Stimulated activated CD8-positive, alpha-beta memory T cell treated with anti-CD3 and anti-CD28 coated beads, Interleukin-15, amount 100 ng/mL, for 24 hours (primary cell): ENCODE data around the gene DPYSL3.
"Not testable (repeated sequence)": the region's sequence is repeated elsewhere in the genome, so short reads cannot be mapped to it uniquely, and the experiment has no call there.

ENCODE experiments used
- DNase-seq: peaks from one replicate; pipeline ENCODE4 v3.0.0-alpha.2; 2020; ENCODE audit warnings: low read depth

Gene DPYSL3

DNA sequence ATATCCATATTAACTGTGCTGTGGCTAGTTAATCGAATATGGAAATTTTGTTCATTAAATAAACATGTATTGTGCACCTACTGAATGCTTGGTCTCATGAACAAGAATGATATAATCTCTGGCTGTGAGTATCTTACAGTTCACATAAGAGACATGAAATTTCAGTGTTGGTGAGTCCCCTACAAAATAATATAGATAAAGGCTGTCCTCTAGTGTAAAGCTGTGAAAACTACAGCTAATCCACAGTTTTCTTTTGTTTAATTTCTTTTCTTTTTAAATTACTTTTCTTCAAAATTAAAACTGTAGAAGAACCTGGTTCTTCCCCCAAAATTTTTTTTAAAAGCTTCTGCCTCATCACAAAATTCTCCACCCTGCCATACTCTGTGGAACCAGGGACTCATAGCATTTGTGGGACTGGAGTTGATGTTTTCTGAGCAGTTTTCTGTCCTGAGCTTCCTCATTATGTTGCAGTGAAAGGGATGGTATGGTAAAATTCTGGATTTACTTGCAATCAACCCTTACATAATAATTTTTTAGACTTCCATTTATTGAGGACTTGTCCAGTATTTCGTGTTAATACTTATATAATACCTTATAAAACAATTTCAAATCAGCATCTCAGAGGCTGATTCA, 140.0 kb downstream of the DPYSL3 start:
- no peak for DNase-seq

DNA sequence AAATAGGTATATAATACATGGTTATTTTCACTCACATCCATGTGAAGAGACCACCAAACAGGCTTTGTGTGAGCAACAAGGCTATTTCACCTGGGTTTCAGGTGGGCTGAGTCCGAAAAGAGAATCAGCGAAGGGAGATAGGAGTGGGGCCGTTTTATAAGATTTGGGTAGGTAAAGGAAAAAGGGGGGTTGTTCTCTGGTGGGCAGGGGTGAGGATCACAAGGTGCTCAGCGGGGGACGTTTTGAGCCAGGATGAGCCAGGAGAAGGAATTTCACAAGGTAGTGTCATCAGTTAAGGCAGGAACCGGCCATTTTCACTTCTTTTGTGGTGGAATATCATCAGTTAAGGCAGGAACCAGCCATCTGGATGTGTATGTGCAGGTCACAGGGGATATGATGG, 142.5 kb downstream of the DPYSL3 start:
- DNase-seq = not testable (repeated sequence)

DNA sequence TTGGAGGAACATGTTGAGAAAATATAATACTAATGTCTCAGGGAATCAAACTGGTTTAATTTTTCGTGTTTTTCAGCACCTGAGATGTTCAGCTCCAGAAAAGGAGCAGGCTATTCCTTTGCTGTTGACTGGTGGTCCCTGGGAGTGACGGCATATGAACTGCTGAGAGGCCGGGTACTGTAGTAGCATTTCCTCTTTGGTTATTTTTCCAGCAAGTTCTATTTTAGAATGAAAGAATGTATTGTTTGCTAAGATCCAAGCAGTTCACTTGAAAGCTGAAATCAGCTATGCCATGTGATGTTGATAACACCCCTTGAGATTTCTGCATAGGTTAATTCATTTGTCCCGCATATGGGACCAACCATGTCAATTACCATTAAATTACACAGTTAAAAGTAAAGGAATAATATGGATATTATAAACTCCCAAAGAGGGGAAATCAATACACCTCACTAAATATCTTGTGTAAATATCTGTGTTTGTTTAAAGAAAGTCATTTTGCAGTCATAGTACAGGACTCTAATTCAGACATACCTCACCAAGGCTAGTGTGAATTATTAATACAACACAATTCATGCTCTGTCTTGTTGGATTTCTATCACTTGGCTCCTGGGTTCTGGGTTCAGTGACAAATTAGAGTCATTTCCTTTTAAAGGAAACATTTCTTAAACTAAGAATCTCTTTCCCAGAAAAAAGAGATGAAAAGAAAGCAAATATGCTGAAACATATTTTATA, 148.3 kb downstream of the DPYSL3 start:
- no peak for DNase-seq

DNA sequence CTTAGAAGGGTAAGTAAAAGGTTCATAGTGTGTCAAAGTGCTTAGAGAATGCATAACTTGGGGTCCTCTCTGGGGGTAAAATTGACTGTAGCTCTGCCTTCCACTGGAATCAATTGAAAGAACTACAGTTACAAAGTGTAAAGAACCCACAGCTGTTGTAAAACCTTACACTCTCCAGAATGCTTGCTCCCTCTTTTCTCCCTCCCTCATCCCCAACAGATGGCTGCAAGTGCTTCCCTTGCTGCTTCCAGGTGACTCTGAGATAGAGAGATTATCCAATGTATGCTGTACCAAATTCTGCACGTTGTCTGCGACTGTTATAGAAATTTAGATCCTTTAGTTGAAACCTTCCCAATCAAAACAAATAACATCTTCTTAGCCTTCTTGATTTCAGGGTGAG, 149.1 kb downstream of the DPYSL3 start:
- DNase-seq = no peak

DNA sequence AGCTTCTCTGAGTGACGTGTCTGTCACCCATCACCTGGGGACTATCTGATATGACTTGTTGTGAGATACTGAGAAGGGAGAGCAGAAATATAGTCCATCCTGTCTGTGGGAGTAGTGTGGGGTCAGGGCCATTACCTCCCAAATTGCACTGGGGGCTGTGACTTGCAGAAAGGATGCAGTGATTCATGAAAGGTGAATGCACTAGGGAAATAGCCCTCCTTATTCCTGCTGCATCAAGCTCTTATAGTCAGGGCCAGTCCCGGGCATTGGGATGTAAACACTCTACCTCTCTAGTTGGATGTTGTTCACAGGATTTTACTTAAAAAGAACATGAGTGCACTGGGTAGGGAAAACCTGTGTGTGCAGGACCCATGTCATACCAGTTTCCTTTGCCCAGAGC, 150.3 kb downstream of the DPYSL3 start:
- no peak for DNase-seq

DNA sequence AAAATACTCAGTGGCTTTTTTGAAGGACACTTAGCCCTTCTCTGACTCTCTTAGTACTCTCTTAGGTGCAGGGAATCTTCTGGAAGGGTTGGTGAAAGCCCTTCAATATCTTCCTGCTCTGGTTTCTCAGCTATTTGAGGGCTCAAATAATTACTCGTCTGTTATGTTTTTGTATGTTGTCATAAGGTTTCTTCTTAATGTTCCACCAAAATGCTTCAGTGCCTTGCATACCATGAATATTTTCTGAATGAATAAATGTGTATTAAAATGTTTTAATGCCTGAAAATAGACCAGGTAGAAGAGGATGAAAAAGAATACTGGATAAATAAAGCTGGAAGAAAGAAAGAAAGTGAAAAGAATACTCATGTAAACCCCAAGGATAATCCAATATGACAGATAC, 150.8 kb downstream of the DPYSL3 start:
- no peak for DNase-seq

DNA sequence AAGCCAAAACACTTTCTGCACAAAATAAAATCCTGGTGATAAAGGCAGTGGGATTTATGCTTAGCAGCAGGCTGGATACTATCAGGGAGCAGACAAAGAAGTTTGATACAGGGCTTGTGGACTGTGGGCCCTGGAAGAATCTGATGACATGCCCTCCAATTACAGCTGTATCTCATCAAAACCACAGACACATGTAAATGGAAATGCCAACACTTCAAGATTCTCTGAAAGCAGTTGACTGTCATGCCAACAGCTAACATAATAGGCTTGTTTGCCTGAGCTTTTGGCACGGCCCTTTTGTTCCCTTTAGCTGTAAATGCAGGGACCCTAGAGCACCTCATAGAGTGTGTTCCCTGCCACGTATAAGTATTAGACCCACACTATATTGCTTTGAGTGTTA, 160.6 kb downstream of the DPYSL3 start:
- no peak for DNase-seq

DNA sequence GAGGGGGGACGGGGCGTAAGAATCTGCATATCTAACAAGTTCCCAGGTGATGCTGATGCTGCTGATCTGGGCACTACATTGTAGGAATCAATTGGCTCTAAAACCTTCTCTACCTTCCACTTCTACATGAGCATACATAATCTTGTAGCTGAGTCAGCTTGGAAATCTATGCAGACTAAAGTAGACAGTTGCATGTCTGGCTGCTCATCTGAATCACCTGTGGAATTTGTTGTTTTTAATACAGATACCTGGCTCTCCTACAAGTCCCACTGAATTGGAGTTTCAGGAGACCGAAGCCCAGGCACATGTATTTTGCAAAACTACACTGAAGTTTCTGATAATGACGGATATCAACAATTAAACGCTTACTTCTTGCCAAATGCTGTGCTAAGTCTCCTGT, 161.4 kb downstream of the DPYSL3 start:
- no peak for DNase-seq

DNA sequence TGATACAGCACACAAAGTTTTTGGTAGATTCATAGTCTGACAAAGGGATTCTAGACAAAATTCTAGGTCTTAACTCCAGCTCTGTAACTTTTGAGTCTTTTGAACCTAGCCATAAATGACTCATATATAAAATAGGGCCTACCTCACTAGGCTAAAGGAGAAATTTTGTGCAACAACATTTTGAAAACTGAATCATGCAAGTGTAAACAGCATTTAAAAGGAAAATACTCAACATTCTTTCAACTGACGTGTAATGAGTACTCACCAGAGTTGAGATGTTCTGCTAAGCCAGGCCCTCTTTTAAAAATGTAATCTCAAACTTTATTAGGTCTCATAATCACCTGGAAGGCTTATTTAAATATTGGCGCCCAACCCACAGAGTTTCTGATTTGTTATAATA, 161.8 kb downstream of the DPYSL3 start:
- no peak for DNase-seq

DNA sequence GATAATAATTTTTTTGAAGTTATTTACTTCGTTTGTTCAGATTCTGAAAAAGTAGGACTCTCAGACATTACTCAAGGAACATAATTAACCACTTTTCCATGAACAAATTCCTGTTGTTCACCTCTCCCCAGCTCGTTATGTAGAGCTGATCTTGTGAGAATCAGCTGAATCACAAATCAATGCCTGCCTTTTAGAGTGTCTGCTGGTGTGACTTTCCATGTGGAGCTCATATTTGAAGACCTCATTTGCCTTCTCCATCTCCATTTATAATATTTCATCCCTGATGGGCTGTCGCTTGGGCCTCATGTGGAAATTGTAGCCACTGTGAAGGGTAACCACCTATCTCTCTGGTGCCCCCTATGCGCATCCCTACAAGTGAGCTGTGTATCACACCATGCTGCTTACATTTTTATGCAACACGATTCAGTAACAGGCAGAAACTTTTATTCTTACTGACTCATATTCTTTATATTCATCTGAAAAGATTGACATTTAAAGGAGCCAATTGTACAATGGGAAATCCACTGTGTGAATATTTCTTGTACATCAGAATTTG, 163.8 kb downstream of the DPYSL3 start:
- DNase-seq = no peak

DNA sequence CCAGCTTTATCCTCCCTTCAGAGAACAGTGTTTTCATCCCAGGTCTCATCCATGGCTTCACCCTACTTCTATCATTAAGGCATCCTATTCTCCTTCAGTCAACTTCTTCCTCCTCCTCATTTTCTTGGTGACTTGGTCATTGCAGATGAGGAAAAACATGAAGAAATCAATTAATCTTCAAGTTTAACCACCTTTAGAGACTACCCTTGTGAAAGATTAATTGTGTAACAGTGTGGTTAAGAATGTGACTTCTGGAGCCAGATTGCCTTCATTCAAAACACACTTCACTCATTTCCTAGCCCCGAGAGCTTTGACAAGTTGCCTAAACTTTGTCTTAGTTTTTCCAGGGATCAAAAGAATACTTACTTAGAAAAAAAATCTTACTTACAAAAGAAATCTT, 165.0 kb downstream of the DPYSL3 start:
- DNase-seq = no peak

DNA sequence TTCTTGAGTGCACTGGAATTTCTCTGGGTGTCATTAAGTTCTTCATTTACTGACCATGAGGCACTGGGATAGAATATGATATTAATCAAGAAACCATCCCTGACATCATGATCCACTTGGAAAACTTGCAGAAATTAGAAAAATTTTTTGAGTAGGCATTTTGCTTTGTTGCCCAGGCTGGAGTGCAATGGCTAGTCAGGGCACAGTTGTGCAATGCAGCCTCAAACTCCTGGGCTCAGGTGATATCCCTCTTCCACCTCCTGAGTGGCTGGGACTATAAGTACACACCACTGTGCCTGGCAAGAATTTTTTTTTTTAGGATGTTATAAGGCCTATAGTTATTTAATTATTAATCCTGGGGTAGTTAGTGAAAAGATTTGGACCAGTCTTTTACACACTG, 168.5 kb downstream of the DPYSL3 start:
- DNase-seq = no peak

DNA sequence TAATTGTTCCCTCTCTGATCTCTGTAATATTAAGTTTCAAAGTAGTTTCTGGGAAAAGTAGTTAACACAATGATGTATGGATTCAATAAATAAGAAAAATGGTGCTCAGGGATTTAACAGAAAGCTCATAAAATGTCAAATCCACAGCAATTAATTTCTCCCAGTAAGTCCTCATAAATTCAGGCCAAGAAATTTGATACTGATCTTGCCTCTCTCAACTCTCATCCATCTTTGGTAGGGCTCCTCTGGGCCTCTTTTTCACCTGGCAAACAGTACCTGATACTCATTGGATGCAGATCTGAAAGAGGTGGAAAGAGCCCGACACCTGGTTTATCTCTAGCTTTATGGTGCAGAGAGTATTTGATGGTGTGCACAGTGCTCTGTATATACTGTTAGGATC, 168.9 kb downstream of the DPYSL3 start:
- DNase-seq = no peak
